ENCODE measurements around the gene NOTCH2NLA.
"Not testable (repeated sequence)": the region's sequence is repeated elsewhere in the genome, so short reads cannot be mapped to it uniquely, and the experiment has no call there.

NOTCH2NLA gene

DNA sequence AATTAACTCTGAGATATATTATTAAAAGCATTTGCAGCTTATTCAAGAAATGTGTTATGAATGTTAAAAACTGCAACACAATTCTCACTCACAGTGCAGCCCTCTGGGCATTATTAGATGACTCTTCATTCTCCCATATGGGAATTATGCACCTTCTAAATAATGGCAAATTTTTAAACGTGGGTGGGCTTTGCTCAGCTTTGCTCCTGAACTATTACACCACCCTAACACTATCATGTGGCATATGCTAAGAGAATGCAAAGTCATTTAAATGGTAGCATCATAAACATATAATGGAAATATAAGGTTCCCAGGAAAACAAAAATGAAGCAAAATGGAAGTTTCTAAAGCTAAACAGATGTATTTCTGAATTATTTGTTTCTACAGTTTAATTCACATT, 61.5 kb downstream of the NOTCH2NLA start:
- DNase-seq, result not testable (repeated sequence)

GRCh38 chr1:146144465-146144864, 84.4 kb downstream of the NOTCH2NLA start, which contains the start of gene NBPF10:
Gene NBPF10, minus strand, starts transcription at chr1:146144804. Its CDS starts 35 bp downstream, at chr1:146144769.
- not testable (repeated sequence) for DNase-seq

All from OCI-M1 (cell line).